Measurements from ENCODE around the gene GMPS.

DNA sequence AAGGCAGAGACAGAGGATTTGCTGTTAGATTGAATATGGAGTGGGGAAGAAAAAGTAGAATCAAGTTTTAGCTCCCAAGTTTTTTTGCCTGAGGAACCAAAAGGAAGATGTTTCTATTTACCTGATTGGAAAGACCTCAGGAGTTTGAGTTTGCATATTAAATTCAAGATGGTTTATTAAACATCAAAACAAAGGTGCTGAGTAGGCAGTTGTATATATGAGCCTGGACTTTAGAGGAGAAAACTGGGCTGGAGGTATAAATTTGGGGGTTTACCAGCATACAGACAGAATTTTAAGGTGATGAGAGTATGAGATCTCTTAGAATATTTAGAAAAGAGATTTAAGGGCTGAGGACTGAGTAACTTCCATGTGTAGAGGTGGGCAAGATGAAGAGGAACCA, 38.2 kb downstream of the GMPS start:
- TF ChIP-seq SUZ12 (IDR thresholded peaks at IDR 0.05; ENCODE audit: extremely low read depth, insufficient read depth, insufficient read length), result no peak
- TF ChIP-seq YY1 (IDR thresholded peaks at IDR 0.05; ENCODE audit: insufficient read depth, insufficient read length), result no peak

All from NT2/D1 (cell line).